CD4-positive, alpha-beta T cell treated with Interleukin-21 for 1 hour (primary cell): ENCODE data around the gene CAMSAP1.
"Not testable (repeated sequence)": the region's sequence is repeated elsewhere in the genome, so short reads cannot be mapped to it uniquely, and the experiment has no call there.

Source experiments
- DNase-seq: peaks from one replicate; pipeline ENCODE4 v3.0.0-alpha.2; 2020

CAMSAP1 gene

GRCh38 chr9:135907431-135908092 lies at the start of gene CAMSAP1:
Gene CAMSAP1, minus strand, starts transcription at chr9:135907546. Its CDS starts 387 bp downstream, at chr9:135907159.
- DNase-seq = peak; percentile 95

GRCh38 chr9:135956802-135957174 lies 49.4 kb upstream of the CAMSAP1 start:
- no peak for DNase-seq

GRCh38 chr9:135955934-135956801 lies 48.8 kb upstream of the CAMSAP1 start:
- no peak for DNase-seq

- no peak for DNase-seq
Observed at GRCh38 chr9:135952664-135953206, 45.4 kb upstream of the CAMSAP1 start.

- no peak for DNase-seq
Observed at GRCh38 chr9:135951889-135952663, 44.7 kb upstream of the CAMSAP1 start.

GRCh38 chr9:135951310-135951709 lies 44.0 kb upstream of the CAMSAP1 start:
- DNase-seq = not testable (repeated sequence)

- not testable (repeated sequence) for DNase-seq
Observed at GRCh38 chr9:135950841-135951240, 43.5 kb upstream of the CAMSAP1 start.

- no peak for DNase-seq
Observed at GRCh38 chr9:135950135-135950682, 42.9 kb upstream of the CAMSAP1 start.

GRCh38 chr9:135949501-135950134 lies 42.3 kb upstream of the CAMSAP1 start:
- no peak for DNase-seq

GRCh38 chr9:135948968-135949367 lies 41.6 kb upstream of the CAMSAP1 start:
- no peak for DNase-seq

GRCh38 chr9:135948446-135948845 lies 41.1 kb upstream of the CAMSAP1 start:
- no peak for DNase-seq

GRCh38 chr9:135947582-135947981 lies 40.2 kb upstream of the CAMSAP1 start:
- no peak for DNase-seq

GRCh38 chr9:135947105-135947504 lies 39.8 kb upstream of the CAMSAP1 start:
- not testable (repeated sequence) for DNase-seq

GRCh38 chr9:135946392-135946994 lies 39.1 kb upstream of the CAMSAP1 start:
- DNase-seq = no peak

- no peak for DNase-seq
Observed at GRCh38 chr9:135945969-135946368, 38.6 kb upstream of the CAMSAP1 start.

- no peak for DNase-seq
Observed at GRCh38 chr9:135944444-135945252, 37.3 kb upstream of the CAMSAP1 start.

GRCh38 chr9:135943604-135944003 lies 36.3 kb upstream of the CAMSAP1 start:
- DNase-seq = not testable (repeated sequence)

- DNase-seq = no peak
Observed at GRCh38 chr9:135941288-135941995, 34.1 kb upstream of the CAMSAP1 start.

GRCh38 chr9:135939351-135940265 lies 32.3 kb upstream of the CAMSAP1 start:
- peak; percentile 58 for DNase-seq
